ENCODE measurements around the gene RPL28.
"Not testable (repeated sequence)": the region's sequence is repeated elsewhere in the genome, so short reads cannot be mapped to it uniquely, and the experiment has no call there.

RPL28 gene

DNA sequence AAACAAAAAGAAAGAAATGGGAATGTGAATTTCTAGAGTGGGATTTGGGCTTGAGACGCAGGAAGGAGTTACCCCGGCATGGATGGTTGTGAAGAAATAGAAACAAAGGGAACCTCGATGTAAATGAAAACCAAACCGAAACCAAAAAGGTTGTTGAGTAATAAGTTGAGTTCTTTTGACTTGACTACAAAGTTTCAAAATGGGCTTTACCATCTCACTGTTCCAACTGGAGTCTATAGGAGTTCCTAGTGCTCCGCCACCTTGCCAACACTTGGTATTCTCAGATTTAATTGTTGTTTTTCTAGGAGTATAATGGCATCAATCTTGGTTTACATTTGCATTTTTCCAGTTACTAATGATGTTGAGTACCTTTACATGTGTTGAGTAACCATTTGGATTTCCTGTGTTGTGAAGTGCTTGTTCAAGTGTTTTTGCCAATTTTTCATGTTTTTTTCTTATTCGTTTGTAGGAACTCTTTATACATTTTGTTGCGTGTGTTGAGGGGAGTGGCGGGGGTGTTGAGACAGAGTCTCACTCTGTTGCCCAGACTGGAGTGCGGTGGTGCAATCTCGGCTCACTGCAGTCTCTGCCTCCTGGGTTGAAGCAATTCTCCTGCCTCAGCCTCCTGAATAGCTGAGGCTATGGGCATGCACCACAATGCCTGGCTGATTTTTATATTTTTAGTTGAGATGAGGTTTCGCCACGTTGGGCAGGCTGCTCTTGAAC is 12.6 kb downstream of the RPL28 start:
- DNase-seq = no peak

DNA sequence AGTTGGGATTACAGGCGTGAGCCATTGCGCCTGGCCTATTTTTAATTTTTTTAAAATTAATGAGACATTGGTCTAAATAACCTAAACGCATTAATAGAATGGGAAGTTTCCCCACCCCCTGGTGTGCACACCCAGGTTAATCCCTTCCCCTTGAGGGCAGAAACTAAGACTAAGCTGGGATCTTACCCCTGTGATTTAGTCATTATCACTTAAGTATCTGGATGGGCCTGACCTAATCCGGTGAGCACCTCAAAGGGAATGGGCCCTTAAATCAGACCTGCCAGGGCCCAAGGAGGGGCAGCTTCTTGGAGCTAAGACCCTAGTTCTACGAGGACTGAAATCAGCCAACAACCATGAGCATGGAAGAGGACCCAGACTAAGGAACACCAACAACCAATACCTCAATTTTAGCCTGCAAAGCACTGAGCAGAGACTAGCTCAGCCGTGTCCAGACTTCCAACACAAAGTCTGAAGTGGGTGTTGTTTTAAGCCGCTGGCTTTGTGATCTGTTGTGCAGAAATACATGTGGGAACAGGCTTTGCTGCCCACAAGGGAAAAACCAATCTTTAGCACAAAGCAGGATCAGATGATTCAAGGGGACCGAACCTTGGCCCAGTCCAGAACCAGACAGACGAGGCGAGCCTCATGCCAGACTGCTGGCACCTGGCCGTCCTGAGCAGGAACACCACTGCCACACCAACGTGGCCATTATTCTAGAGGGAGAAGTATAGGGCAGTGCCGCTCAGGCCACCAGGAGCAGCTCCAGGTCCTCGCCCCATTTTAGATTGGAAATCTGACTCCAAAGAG is 14.8 kb downstream of the RPL28 start:
- no peak for DNase-seq

DNA sequence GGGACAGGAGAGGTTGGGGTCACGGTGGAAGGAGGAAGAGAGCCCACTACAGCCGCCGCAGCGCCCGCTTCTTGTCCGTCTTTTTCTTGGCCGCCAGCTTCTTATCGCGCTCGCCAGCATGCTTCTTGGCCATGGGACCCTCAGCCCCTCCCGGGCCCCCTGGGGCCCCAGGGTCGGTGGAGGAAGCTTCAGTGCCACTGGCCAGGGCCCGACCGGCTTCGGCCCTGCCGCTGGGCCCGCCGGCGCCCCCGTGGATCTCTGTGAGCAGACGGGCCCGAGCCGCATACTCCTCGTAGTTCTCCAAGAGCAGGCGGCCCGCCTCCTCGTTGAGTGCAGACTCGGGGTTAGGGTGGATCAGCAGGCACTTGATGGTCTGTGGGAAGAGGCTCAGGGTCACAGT is 15.7 kb downstream of the RPL28 start:
- not testable (repeated sequence) for DNase-seq

DNA sequence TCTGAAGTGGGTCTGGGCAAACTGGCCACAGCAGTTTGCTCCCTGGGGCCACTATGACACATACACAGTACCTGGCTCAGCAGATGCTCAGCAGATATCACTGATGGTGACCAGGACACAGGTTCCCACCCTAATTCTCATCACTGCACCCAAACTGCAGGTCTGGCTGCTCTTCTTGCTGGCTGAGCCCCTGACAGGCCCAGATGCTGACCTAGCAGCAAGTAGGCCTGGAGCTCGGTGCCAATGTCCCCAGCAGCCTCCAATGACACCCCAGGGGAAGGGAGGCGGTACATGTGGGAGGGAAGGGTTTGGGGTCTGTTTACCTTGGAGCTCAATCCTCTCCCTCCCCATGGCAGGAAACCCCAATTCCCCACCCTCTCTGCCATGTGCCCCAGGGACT is 16.8 kb downstream of the RPL28 start:
- DNase-seq = no peak

DNA sequence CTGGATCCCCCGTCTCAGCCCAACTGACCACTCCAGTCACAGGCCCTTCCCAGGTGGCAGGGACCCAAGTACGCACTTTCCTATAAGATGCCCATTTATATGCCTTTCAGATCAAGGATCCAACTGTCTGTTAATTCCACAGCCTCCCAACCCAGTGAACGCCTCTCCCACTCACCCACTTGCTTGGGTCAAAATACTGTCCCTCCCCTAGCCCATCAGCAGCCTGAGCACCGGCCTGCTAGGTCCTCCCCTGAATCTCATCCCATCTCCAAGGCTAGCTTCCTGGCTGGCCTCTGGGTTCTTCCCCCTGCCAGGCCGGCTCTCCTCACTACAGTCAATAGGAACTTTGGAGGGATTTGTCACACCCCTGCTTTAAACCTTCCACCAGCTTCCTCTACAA is 19.9 kb downstream of the RPL28 start:
- DNase-seq = no peak

DNA sequence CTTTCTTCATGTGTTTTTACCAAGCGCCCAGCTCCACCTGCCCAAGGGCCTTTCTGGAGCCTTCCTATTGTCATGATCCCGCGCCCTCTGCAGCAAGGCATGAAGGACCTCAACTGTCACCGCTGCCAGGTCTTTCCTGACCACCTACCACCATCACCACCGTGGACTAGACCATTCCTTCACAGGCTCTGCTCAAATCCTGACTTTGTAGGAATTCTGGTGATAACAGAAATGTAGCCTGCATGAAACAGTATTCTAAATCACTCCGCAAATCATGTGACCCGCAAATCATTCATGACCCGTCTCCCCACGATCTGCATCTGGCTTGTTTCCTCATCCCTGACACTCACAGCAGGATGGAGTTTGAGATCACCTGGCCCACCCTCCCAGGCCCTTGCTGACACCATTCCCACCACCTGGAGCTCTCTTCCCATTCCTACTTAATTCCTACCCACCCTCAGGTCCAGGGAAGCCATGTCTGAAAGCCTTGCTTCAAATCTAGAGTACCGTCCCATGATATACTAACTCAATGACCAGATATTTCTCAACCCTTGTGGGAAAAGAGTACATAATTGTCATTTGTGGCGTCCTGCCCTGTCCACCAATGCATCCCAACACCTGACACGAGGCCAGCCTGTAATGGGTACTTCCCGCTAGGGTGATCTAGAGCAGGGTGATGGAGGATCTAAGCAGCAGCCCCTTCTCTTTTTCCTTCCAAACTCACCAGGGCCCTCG is 20.5 kb downstream of the RPL28 start:
- DNase-seq = no peak

DNA sequence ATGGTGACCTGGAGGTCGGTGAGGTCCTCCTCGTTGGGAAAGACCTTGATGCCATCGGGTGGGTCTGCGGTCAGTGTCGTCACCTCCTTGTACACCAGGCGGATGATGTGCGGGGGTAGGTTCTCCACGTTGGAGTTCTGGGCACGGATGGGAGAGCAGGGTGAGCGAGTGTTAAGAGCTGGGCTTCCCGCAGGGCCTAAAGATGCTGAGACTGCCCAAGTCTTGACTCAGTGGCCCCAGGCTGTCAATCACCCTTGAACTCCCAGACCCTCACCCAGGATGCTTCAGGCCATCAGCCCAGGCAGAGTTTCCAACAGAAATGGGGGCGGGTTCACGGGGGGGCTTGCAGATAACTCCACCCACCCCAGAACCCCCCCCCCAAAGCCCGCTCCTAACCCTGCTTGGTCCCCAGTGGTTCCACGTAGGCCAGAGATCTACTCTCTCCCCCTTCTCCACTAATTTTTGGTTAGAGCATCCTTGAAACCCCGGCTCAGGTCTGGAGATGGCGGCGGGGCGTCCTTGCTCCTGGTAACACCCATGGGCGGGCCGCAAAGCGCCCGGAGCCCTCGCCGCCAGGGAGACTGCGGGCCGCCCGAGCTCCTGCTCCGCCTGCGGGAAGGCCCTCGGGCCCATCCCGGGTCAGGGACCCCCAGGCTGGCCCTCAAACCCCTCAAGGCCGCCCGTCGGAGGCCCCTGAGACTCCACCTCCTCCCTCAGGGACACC is 21.3 kb downstream of the RPL28 start:
- peak; percentile 19 for DNase-seq

DNA sequence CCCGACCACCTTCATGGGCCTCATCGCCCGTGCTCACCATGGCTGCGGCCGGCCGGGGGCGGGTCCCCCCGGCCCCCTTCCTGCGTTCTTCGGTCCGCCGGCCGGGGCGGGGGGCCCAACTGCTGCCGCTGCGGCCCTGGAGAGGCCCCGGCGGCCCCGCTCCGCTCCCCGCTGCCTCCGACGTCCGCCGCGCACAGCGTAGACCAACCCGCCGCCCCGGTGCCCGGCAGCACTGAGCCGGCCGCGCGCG is 21.7 kb downstream of the RPL28 start, which contains the start of gene UBE2S:
UBE2S (minus strand) TSS at position 239 of the 250 bp plus-strand sequence; CDS start at position 40, 199 bp downstream.
- DNase-seq = not testable (repeated sequence)

DNA sequence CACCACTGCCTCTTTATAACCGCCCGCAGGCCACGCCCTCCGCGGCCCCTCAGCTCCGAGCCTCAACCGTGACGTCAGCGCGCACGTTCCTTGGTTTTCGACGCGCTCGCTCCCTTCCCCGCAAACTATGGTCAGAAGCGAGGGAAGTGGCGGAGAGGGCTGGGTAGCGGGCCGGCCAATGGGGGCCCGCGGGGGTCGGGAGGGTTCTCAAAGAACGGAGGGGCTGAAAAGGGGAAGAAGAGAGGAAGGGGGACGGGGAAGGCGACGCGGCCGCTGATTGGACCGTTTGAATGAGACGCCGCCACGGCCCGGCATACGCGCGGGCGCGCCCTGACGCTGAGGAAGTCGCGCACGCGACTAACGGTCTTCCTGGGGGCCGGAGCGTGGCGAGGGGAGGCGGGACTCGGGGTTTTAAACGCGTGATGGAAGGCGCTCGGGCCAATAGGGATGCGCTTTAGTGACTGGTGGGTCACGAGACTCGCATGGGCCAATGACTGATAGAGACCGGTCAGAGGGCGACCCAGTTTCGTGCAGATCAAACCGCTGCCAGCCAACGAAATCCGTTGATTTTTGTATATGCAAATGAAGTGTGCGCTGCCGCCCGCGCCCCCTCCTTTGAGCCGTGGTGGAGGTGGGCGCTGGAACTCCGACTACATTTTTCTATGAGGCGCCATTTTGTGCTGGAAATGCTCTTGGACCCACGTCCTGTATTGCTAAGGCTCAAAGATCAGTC is 22.2 kb downstream of the RPL28 start:
- peak; percentile 95 for DNase-seq

DNA sequence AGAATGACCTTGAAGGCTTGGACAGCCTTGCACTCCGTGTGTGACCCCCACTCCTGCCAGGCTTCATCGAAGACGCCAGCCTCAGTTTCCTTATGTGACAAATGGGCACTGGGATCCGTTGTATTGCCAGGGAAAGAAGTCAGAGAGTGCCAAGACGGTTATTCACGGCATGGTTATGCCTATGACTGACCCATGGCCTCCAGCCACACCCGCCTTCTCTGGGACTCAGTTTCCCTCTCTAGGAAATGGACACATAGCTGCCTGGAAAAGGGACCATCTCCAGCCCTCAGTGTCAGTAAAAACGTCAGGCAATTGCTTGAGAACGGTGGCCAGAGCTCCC is 22.8 kb downstream of the RPL28 start:
- DNase-seq = no peak

DNA sequence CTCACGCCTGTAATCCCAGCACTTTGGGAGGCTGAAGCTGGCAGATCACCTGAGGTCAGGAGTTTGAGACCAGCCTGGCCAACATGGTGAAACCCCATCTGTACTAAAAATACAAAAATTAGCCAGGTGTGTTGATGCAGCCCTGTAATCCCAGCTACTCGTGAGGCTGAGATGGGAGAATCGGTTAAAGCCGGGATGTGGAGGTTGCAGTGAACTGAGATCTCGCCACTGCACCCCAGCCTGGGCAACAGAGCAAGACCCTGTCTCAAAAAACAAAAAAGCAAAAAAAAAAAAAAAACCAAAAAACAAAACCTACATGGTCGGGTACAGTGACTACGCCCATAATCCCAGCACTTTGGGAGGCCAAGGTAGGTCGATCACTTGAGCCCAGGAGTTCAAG is 23.4 kb downstream of the RPL28 start:
- not testable (repeated sequence) for DNase-seq

DNA sequence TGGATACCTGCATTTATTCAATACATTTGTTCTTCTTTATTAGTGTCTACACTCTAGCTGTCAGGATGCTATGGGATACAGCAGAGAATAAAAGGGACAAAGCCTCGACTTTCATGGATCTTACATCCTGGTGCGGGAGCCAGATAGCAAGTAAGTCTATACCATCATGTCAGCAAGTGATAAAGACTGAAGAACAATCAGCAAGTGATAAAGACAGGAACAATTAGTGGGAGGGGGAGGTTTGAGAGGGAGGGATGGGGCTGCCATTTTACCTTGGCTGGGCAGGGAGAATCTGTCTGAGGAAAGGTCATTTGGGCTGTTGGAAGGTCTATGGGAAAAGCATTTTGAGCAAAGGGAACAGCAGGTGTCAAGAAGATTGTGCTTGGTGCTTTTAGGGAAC is 24.4 kb downstream of the RPL28 start:
- DNase-seq = no peak

DNA sequence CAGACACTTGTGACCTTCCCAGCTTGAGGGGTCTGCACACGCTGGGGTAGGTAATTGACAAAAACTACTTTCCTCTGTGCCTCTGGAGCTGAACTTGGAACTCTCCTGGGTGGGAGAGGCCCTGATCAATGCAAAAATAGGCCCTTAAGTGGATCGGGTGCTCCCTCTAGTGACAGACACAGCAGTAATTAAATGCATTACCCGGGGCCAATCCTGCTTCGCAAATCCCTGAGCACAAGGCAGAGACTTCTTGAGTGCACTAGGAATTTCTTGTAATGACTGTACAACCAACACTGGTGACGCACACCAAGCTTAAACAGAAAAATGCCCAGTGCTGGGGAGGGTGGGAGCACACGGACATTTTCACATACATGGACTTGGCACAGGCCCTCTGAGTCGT is 32.5 kb downstream of the RPL28 start:
- peak; percentile 13 for DNase-seq

DNA sequence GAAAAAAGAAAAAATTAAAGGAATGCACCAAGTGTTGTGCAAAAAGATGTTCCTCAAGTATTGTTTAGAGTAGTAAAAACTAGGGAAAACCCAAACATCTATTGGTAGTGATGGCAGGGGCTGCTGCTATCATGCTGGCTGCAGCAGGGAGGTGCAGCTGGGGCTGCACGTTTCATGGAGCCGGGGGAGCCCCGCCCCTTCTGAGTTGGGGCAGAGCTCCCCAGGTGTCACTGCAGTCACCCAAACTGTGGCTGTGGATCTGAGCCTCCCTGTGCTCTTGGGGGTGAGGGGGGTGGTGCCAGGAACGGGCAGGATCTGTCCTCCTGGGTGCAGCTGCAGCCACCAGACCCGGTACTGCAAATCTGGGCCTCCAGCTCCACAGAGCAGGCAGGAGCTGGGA is 33.4 kb downstream of the RPL28 start:
- DNase-seq = no peak

DNA sequence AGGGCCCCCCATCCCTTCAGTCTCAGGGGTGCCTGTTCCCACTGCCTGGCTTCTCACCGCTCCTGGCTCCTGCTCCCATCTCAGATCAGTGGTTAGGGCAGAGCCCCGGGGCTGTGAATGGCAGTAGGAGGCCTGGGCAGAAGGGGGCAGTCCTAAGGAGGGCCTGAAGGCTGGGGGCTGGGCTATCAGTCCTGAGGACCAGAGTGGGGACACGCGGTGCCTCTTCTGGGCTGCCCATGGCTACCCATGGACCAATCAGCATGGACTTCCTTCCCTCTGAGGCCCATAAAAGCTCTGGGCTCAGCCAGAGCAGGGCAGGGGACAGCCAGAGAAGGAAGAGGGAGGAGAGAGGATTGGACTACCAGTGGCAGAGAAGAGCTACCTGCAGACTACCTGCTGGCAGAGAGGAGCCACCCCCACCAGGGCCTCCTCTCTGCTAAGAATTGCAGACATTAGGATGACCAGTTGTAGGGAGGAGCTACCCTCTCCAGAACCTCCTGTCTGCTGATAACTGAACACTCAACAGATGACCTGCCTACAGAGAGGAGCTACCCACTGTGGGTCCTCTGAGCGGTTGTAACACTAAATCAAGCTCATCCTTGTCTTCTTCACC is 34.0 kb downstream of the RPL28 start:
- no peak for DNase-seq

DNA sequence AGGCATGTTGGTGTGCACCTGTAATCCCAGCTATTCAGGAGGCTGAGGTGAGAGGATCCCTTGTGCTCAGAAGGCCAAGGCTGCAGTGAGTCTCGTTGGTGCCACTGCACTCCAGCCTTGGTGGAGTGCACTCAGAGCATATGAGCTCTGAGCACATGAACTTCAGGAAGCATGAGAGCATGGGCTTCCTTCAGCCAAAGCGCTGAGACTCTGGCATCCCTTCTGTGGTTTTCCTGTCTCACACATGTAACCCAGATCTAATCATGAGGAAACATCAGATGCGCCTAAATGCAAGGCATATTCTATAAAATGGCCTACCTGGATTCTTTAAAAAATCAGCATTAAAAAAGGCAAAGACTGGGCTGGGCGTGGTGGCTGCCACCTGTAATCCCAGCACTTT is 35.5 kb downstream of the RPL28 start:
- peak; percentile 23 for DNase-seq

DNA sequence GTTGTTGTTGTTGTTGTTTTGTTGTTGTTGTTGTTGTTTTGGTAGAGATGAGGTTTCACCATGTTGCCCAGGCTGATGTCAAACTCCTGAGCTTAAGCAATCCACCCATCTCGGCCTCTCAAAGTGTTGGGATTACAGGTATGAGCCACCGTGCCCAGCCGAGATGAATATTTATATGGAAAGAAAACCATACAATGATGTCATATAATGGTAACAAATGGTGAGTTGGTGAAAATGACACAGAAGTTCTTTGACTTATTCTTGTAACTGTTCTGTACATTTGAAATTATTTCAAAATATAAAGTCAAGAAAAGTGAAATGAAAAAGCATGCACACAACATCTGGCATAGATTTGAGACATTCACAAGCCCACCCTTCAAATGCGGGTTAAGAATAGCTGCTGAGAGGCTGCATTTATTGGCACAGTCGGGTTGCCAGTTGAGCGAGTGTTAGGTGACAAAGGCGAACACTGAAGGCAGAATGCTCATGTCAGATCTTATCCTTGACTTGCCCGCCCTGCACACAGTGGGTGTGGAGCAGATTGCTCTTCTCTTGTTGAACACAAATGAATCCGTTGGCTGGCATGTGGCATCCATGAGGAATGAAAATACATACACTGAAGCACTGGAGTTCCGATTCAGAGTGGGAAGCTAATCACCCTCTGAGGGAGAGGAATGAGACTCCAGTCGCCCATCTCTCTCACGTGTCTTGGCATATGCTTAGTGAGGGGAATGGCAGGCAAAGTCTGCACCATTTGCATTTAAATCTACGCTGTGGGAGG is 37.7 kb downstream of the RPL28 start:
- no peak for DNase-seq

DNA sequence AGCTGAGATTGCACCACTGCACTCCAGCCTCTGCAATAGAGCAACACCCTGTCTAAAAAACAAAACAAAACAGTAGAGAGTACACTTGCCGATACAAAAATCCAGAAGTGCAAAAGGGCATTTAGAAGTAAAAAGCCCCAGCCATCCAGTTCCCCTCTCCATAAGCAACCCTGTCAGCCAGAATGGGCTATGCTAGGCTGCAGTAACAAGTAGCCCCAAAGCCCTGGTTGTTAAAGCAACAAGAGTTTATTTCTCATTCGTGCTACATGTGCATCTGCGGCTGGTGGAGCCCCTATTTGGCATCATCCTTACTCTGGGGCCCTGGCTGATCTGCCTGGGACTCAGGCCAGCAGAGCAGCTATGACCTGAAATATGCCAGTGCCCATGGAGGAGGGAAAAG is 38.8 kb downstream of the RPL28 start:
- DNase-seq = no peak

DNA sequence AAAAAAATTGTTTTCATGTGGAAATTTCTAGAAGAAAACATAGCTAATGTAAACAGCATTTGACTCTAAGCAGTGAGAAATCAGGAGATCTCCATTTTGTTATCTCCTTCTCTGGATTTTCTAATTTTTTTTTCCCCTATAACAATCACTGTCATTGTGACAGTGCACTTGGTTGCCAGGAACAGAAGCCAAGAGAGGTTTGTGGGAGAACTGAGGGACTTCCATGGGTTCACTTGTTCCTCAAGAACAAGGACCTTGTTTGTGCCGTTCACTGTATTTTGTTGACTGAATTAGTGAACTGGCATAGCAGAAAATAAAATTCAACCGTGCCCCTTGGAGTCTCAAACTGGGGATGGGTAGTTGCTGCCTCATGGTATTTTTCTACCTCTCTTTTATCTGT is 40.3 kb downstream of the RPL28 start:
- no peak for DNase-seq

DNA sequence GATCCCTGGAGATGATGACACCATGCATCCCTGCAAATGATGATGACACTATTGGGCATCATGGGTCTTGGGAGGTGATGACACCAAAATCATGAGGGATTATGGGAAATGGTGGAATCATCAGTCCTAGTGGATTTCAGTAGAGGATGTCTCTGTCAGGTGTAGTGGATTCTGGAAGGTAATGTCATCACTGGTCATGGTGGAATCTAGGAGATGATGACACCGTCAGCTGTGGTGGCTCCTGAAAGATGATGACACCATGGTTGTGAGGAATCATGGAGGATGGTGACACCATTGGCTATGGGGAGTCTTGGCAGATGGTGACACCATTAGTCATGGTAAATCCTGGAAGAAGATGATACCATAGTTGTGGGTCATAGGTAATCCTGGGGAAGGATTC is 45.5 kb downstream of the RPL28 start:
- DNase-seq = no peak

DNA sequence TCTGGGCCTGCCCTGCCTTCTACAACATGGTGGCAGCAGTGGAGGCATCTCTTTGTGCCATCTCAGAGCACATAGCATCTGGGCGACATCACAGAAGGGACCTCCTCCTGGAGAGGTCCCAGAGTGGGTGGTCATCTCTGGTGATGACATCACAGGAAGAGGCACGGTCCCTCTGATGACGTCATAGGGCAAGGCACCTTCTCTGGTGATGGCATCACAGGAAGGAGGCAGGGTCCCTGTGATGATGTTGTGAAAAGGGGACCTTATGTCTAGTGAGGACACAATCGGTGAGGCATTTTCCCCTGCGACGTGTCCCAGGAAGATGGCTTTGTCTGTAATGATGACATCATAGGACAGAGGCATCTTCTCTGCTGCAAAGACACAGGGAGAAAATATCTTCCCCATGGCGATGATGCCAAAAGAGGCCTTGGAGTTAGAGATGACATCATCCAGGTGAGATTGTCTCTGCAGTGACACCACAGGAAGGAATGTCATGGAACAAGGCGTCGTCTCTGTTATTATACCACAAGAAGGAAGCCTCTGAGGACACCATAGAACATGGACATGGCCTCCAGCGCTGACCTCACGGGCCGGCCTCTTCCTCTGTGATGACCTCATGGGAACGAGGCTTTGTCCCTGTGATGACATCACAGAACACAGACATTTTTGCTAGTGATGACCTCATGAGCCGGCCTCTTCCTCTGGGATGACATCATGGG is 46.7 kb downstream of the RPL28 start:
- no peak for DNase-seq

All from activated effector memory CD4-positive, alpha-beta T cell treated with Interleukin-2 at 50 U/mL for 16 hours (primary cell).